GM12892 (cell line): ENCODE measurements around the gene ORC2.

Experiments used
- POLR2A ChIP-seq: IDR thresholded peaks from 2 replicates; pipeline ENCODE4 v1.6.1; 2011; ENCODE audit warnings: low read depth, low read length, control low read depth
- POLR2AphosphoS5 ChIP-seq: IDR thresholded peaks from 2 replicates; pipeline ENCODE4 v1.6.1; 2011; ENCODE audit warnings: low read depth, low read length, control low read depth
- TAF1 ChIP-seq: IDR thresholded peaks from 2 replicates; pipeline ENCODE4 v1.6.1; 2011; ENCODE audit warnings: low read depth, mild to moderate bottlenecking, control low read depth, low read length, borderline replicate concordance

DNA sequence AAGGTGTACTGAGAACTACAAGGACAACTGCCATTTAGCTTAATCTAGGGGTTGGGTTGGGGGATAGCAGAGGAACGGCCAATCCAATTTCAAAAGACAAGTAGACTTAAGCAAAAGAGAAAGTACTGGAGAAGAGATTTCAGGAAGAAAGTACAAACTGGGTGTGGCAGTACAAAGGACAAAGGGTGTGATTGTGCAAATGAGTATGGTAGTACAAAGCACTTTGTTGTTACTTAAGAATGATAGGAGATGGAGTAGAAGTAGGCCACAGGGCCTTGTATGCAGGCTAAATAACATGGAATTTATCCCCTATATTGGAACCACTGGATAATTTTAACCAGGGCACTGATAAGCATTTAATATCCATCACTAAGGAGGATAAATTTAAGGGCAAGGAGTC lies 4.7 kb upstream of the ORC2 start:
- TF ChIP-seq POLR2AphosphoS5 (no peak), POLR2A (no peak), TAF1 (no peak)
